Measurements from ENCODE around the gene PMM2. TPM values are rescaled to one million over a fixed set of nuclear protein-coding genes. Genes with fewer than 3 reads are reported as not detected.

PMM2 gene
- total RNA-seq, 1 donor from 2014 or later: 29.9 TPM

GRCh38 chr16:8764525-8765250, 33.0 kb upstream of the PMM2 start:
- Histone ChIP-seq H3K36me3 (ENCODE audit: control insufficient read depth, insufficient read depth, low read length) (no peaks in the 10 kb centered on the region), H3K27me3 (ENCODE audit: control insufficient read depth, insufficient read depth, low read length) (no peaks in the 10 kb centered on the region), H3K4me3 (ENCODE audit: low read depth, low read length) (no peak overlapping the region)
- no peak for DNase-seq (ENCODE audit: low read depth)
- TF ChIP-seq CTCF (IDR thresholded peaks at IDR 0.05; ENCODE audit: insufficient read depth, low read length, poor library complexity, severe bottlenecking): no peak

DNA sequence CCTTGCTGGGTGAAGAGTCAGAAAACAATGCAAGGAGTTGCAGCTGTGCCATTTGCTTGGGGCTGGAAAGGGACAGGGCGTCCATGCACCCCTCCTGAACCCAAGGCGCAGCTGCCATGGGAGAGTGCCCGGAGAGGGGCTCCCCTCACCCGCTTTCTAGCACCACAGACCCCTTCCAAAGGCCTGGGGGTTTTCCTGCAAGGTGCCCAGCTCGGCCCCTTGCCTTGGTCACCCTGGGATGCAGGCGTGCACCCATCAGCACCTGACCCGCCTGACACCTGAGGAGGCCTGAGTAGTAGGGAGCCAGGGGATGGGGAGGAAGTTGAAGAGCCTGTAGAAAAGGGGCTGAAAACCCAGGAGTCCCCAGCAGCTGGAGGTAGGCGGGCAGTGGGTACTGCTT, 30.5 kb upstream of the PMM2 start:
- TF ChIP-seq CTCF (IDR thresholded peaks at IDR 0.05; ENCODE audit: insufficient read depth, low read length, poor library complexity, severe bottlenecking): no peak
- H3K36me3 ChIP-seq (ENCODE audit: control insufficient read depth, insufficient read depth, low read length): no peaks in the 10 kb centered on the region
- no peaks in the 10 kb centered on the region for H3K27me3 ChIP-seq (ENCODE audit: control insufficient read depth, insufficient read depth, low read length)
- H3K4me3 ChIP-seq (ENCODE audit: low read depth, low read length): no peak overlapping the region
- no peak for DNase-seq (ENCODE audit: low read depth)

DNA sequence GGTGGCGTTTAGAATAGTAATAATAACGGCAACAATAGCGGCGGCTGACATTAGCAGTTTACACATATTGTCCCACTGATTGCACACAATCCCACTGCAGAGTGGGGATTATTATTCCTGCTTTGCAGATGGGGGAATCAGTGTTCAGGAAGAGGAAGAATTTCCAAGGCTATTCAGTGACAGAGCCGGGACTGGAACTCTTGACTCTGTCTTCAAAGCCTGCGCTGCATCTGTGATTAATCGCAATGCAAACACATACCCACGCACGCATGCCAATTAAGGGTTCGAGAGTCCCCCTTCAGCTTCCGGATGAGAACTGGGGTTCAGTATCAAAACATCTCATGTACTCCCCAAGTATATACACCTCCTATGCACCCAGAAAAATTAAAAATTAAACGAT, 29.4 kb upstream of the PMM2 start:
- no peak for DNase-seq (ENCODE audit: low read depth)
- no peak for TF ChIP-seq CTCF (IDR thresholded peaks at IDR 0.05; ENCODE audit: insufficient read depth, low read length, poor library complexity, severe bottlenecking)
- Histone ChIP-seq H3K36me3 (ENCODE audit: control insufficient read depth, insufficient read depth, low read length) (no peaks in the 10 kb centered on the region), H3K4me3 (ENCODE audit: low read depth, low read length) (no peak overlapping the region), H3K27me3 (ENCODE audit: control insufficient read depth, insufficient read depth, low read length) (no peaks in the 10 kb centered on the region)

- no peak for TF ChIP-seq CTCF (IDR thresholded peaks at IDR 0.05; ENCODE audit: insufficient read depth, low read length, poor library complexity, severe bottlenecking)
- Histone ChIP-seq H3K4me3 (ENCODE audit: low read depth, low read length) (no peak overlapping the region), H3K36me3 (ENCODE audit: control insufficient read depth, insufficient read depth, low read length) (no peaks in the 10 kb centered on the region), H3K27me3 (ENCODE audit: control insufficient read depth, insufficient read depth, low read length) (no peaks in the 10 kb centered on the region)
- DNase-seq (ENCODE audit: low read depth): no peak
These were observed 28.9 kb upstream of the PMM2 start for GRCh38 chr16:8768692-8769091.

DNA sequence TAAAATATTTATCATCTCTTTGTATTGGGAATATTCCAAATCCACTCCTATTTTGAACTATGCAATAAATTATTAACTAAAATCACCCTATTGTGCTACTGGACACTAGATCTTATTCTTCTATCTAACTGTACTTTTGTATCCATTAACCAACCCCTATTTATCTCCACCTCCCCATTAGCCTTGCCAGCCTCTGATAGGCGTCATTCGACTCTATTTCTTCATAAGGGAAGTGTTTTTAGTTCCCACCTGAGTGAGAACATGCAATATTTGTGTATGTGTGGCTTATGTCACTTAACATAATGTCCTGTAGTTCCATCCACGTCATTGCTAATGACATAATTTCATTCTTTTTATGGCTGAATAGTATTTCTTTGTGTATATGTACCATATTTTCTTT, 24.1 kb upstream of the PMM2 start:
- no peak for TF ChIP-seq CTCF (IDR thresholded peaks at IDR 0.05; ENCODE audit: insufficient read depth, low read length, poor library complexity, severe bottlenecking)
- no peak for DNase-seq (ENCODE audit: low read depth)
- H3K4me3 ChIP-seq (ENCODE audit: low read depth, low read length): no peak overlapping the region
- no peaks in the 10 kb centered on the region for H3K36me3 ChIP-seq (ENCODE audit: control insufficient read depth, insufficient read depth, low read length)
- no peaks in the 10 kb centered on the region for H3K27me3 ChIP-seq (ENCODE audit: control insufficient read depth, insufficient read depth, low read length)

DNA sequence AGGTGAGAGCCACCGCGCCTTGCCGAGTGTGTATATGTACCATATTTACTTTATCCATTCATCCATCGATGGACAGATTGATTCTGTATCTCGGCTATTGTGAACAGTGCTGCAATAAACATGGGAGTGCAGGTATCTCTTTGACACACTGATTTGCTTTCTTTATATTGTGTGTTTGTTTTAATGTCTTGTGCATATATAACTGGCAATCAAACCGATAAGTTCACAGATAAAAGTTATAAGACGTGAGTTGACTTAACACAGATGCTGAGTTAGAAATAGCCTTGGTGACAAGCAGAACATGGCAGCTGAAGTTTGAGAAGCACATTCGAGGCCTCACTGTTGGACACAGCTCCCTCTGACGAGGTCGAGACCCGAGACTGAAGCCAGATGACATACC, 23.4 kb upstream of the PMM2 start:
- DNase-seq (ENCODE audit: low read depth): no peak
- Histone ChIP-seq H3K36me3 (ENCODE audit: control insufficient read depth, insufficient read depth, low read length) (no peaks in the 10 kb centered on the region), H3K4me3 (ENCODE audit: low read depth, low read length) (no peak overlapping the region), H3K27me3 (ENCODE audit: control insufficient read depth, insufficient read depth, low read length) (no peaks in the 10 kb centered on the region)
- TF ChIP-seq CTCF (IDR thresholded peaks at IDR 0.05; ENCODE audit: insufficient read depth, low read length, poor library complexity, severe bottlenecking): no peak

All from kidney epithelial cell (primary cell).